ENCODE measurements around the gene SLC9A3.

SLC9A3 gene

DNA sequence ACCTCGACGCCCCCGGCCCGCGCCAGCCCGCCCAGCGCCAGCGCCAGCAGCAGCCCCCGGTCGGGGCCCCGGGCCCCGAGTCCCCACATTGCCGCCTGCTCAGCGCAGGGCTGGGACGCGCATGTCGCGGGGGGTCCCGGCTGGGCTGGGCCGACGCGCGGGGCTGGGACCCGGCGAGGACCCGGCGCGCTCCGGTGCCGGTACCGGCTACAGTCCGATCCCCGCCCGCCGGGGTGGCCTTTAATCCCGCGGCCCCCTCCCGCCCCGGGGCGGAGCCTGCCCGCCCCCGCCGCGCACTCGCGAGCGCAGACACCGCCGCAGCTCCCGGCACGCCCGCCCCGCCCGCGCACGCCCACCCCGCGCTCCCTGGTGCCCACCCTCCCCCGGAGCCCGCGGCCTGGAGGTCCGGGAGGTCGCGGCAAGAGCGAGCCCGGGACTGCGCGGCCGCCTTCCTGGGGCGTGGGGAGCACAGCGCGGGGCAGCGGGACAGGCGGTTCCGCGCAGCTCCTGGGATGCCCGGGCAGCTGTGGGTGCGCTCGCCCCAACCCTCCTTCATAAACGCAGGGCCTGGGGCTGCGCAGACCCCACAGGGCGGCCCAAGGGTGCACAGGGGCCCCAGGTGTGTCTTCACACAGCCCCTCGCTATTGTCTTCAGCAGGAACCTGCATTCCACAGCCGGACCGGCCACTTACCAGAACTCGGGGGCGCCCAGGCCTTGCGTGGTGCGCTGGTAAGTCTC, at the start of gene SLC9A3:
Gene SLC9A3 (minus strand): TSS at position 216 of the 739 bp plus-strand sequence.
- CTCF ChIA-PET: no interaction called here
- POLR2A ChIA-PET: no interaction called here
- DNase-seq (ENCODE audit: extremely low spot score): no peak
- no peak for TF ChIP-seq FOXK2 (IDR thresholded peaks at IDR 0.05)
- TF ChIP-seq BHLHE40 (IDR thresholded peaks at IDR 0.05; ENCODE audit: borderline replicate concordance): no peak
- no peak for TF ChIP-seq LEF1 (IDR thresholded peaks at IDR 0.05; ENCODE audit: borderline replicate concordance)
- no peak for TF ChIP-seq FOXM1 (IDR thresholded peaks at IDR 0.05; ENCODE audit: borderline replicate concordance)
- TF ChIP-seq CTBP1 (IDR thresholded peaks at IDR 0.05; ENCODE audit: borderline replicate concordance): no peak
- TF ChIP-seq SUZ12 (IDR thresholded peaks at IDR 0.05): no peak
- TF ChIP-seq ZNF384 (IDR thresholded peaks at IDR 0.05): no peak
- TF ChIP-seq TARDBP (IDR thresholded peaks at IDR 0.05): no peak
- no peak for TF ChIP-seq ELF4 (IDR thresholded peaks at IDR 0.05)
- TF ChIP-seq HDGF (IDR thresholded peaks at IDR 0.05; ENCODE audit: borderline replicate concordance): no peak
- no peak for TF ChIP-seq SP1 (IDR thresholded peaks at IDR 0.05)
- no peak for TF ChIP-seq ARNT (IDR thresholded peaks at IDR 0.05)
- TF ChIP-seq, protein P1, sequence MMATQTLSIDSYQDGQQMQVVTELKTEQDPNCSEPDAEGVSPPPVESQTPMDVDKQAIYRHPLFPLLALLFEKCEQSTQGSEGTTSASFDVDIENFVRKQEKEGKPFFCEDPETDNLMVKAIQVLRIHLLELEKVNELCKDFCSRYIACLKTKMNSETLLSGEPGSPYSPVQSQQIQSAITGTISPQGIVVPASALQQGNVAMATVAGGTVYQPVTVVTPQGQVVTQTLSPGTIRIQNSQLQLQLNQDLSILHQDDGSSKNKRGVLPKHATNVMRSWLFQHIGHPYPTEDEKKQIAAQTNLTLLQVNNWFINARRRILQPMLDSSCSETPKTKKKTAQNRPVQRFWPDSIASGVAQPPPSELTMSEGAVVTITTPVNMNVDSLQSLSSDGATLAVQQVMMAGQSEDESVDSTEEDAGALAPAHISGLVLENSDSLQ (IDR thresholded peaks at IDR 0.05): no peak
- no peak for TF ChIP-seq FOXA1 (IDR thresholded peaks at IDR 0.05)

DNA sequence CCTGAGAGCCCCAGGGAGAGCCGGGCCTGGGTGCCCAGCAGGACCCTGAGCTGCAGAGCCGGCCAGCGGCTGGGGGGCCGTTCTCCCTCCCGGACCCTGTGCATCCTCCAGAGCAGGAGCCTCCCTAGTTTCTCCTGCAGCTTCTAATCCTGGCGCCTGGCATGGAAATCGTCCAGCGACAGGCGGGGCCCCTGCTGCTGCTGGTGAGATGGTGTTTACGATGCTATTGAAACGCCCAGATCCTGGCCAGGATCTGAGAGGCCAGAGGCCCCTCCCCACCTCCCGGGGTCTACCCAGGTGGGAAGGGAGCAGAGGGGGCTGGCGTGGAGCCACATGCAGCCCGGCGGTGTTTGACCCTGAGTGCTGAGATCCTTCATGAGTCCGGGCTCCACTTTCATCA, 49.7 kb upstream of the SLC9A3 start:
- ChIA-PET POLR2A (no interaction called here), CTCF (no interaction called here)
- TF ChIP-seq BHLHE40 (IDR thresholded peaks at IDR 0.05; ENCODE audit: borderline replicate concordance) (no peak), FOXK2 (IDR thresholded peaks at IDR 0.05) (no peak), ARNT (IDR thresholded peaks at IDR 0.05) (no peak), FOXA1 (IDR thresholded peaks at IDR 0.05) (no peak), FOXM1 (IDR thresholded peaks at IDR 0.05; ENCODE audit: borderline replicate concordance) (no peak), SP1 (IDR thresholded peaks at IDR 0.05) (no peak)
- TF ChIP-seq, protein P1 (IDR thresholded peaks at IDR 0.05): no peak
- no peak for DNase-seq (ENCODE audit: extremely low spot score)

DNA sequence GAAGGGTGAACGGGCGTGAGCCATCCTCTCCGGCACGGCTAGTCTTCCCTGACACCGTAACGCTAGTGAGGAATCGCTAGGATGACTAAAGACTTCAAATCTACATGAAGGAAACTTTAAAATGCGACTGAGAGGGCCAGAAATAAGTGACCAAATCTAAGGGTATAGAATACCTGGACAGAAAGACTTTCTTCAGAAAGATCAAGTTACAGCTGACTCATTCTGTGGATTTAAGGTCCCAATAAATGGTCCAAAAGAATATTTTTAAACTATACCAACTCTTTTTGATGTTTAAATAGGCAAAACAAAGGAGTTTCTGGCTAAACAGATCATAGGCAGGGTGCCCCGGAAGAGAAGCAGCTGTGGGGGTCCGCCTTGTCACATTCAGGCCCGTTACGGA, 49.0 kb upstream of the SLC9A3 start:
- TF ChIP-seq HDGF (IDR thresholded peaks at IDR 0.05; ENCODE audit: borderline replicate concordance): no peak
- TF ChIP-seq FOXA1 (IDR thresholded peaks at IDR 0.05): no peak
- TF ChIP-seq, protein P1 (IDR thresholded peaks at IDR 0.05): no peak
- TF ChIP-seq ZNF384 (IDR thresholded peaks at IDR 0.05): no peak
- no peak for TF ChIP-seq CTBP1 (IDR thresholded peaks at IDR 0.05; ENCODE audit: borderline replicate concordance)
- TF ChIP-seq ARNT (IDR thresholded peaks at IDR 0.05): no peak
- TF ChIP-seq L3MBTL2 (conservative IDR thresholded peaks at IDR 0.05): no peak
- TF ChIP-seq BHLHE40 (IDR thresholded peaks at IDR 0.05; ENCODE audit: borderline replicate concordance): no peak
- ChIA-PET POLR2A (no interaction called here), CTCF (interaction anchor here (0.6 to 1.0 kb wide), 2 partner anchors 50 to 256 kb away, joined by 4 read pairs; no protein-coding TSS in a partner anchor)

DNA sequence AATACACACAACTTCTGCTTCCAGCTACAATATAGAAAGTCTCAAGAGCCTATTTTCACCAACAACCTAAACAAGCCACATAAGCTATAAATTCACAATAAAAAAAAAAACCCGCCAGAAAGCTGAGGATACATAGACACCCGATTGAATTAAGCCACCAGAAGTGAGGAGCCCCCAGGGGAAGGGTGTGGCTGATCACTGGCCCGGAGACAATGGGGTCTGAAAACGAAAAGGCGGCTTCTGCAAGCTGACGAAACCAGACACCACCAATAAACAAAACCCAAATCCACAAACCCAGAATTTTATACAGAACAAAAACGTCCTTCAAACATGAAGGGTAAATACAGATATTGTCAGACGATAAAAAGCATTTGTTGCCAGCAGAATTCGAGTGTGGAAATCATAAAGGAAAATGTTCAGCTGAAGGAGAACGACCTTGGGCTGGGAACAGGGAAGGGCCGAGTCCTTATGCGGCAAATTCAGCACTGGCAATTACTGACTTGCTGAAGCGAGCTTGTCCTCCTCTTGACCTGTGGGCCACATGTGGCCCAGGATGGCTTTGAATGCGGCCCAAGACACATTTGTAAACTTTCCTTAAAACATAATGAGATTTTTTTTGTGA, 48.3 kb upstream of the SLC9A3 start:
- ChIA-PET POLR2A (no interaction called here), CTCF (interaction anchor here (0.6 to 1.0 kb wide), 2 partner anchors 50 to 255 kb away, joined by 4 read pairs; no protein-coding TSS in a partner anchor)
- DNase-seq (ENCODE audit: extremely low spot score): no peak
- TF ChIP-seq BHLHE40 (IDR thresholded peaks at IDR 0.05; ENCODE audit: borderline replicate concordance): no peak

More for the DNA sequence above, 49.0 kb upstream of the SLC9A3 start:
- DNase-seq (ENCODE audit: extremely low spot score): no peak

DNA sequence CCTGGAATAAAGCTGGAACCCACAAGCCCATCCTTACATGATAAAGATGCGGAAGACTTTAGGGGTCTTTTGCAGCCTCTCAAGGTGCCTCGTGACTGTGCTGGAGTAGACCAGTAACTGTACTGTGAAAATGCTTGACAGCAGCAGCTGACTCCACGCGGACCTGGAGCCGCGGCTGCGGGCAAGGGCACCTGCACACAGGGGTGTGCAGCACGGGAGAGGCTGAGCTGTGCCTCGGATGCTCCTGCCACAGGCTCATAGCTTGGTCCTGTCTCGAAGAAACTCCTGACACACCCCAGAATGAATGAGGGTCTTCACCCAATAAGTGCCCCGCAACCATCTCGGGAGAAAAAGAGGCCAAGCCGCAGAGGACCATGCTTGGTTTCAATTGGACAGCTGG, 47.5 kb upstream of the SLC9A3 start:
- CTCF ChIA-PET: no interaction called here
- TF ChIP-seq LEF1 (IDR thresholded peaks at IDR 0.05; ENCODE audit: borderline replicate concordance) (no peak), NFRKB (IDR thresholded peaks at IDR 0.05) (no peak), ARNT (IDR thresholded peaks at IDR 0.05) (no peak), FOXK2 (IDR thresholded peaks at IDR 0.05) (no peak), ZNF384 (IDR thresholded peaks at IDR 0.05) (no peak), SUZ12 (IDR thresholded peaks at IDR 0.05) (no peak), FOXM1 (IDR thresholded peaks at IDR 0.05; ENCODE audit: borderline replicate concordance) (no peak), BHLHE40 (IDR thresholded peaks at IDR 0.05; ENCODE audit: borderline replicate concordance) (no peak), TARDBP (IDR thresholded peaks at IDR 0.05) (no peak), SP1 (IDR thresholded peaks at IDR 0.05) (no peak), L3MBTL2 (conservative IDR thresholded peaks at IDR 0.05) (no peak), ELF4 (IDR thresholded peaks at IDR 0.05) (no peak), FOXA1 (IDR thresholded peaks at IDR 0.05) (no peak)
- TF ChIP-seq, protein P1 (IDR thresholded peaks at IDR 0.05): no peak
- POLR2A ChIA-PET: no interaction called here
- DNase-seq (ENCODE audit: extremely low spot score): no peak

DNA sequence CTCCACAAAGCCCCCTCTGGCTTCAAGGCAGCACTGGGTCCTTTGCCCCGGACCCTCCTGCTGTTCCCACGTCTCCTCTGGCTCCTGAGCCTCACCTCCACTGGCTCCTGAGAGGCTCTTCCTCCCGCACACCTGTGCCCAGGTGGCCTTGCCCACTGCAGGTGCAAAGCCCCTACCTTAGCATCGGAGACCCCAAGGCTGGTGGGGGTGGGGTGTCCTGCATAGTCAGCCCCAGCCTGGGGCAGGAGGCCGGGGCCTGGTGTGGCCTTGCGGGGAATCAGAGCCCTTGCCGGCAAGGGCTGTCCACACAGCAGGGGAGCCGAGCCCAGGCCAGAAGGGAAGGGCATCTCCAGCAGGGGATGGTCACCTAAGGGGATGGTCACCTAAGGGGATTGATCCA, 46.6 kb upstream of the SLC9A3 start:
- TF ChIP-seq BHLHE40 (IDR thresholded peaks at IDR 0.05; ENCODE audit: borderline replicate concordance) (no peak), CTBP1 (IDR thresholded peaks at IDR 0.05; ENCODE audit: borderline replicate concordance) (no peak), SUZ12 (IDR thresholded peaks at IDR 0.05) (no peak), SP1 (IDR thresholded peaks at IDR 0.05) (no peak), ARNT (IDR thresholded peaks at IDR 0.05) (no peak), L3MBTL2 (conservative IDR thresholded peaks at IDR 0.05) (no peak), FOXM1 (IDR thresholded peaks at IDR 0.05; ENCODE audit: borderline replicate concordance) (no peak), ELF4 (IDR thresholded peaks at IDR 0.05) (no peak), TARDBP (IDR thresholded peaks at IDR 0.05) (no peak), HDGF (IDR thresholded peaks at IDR 0.05; ENCODE audit: borderline replicate concordance) (no peak), FOXA1 (IDR thresholded peaks at IDR 0.05) (no peak), FOXK2 (IDR thresholded peaks at IDR 0.05) (no peak), ZNF384 (IDR thresholded peaks at IDR 0.05) (no peak), LEF1 (IDR thresholded peaks at IDR 0.05; ENCODE audit: borderline replicate concordance) (no peak), NFRKB (IDR thresholded peaks at IDR 0.05) (no peak)
- TF ChIP-seq, protein P1 (IDR thresholded peaks at IDR 0.05): no peak
- CTCF ChIA-PET: no interaction called here
- POLR2A ChIA-PET: no interaction called here
- DNase-seq (ENCODE audit: extremely low spot score): no peak
